Heart left ventricle (tissue), 13 donors: Measurements from ENCODE around the gene GNMT.

ENCODE experiments used
- CTCF ChIP-seq, 12 donors: fragments of 200-600 bp; sonication (generic) in 4 of 12; IDR thresholded peaks; one replicate each; pipeline versions ENCODE4 v1.5.0 to v1.8.0; 2018 to 2022; ENCODE audit warnings: antibody characterized with exemption in 12 of 12, mild to moderate bottlenecking in 5 of 12
- POLR2A ChIP-seq, 2 donors: fragments of 450-650 bp; IDR thresholded peaks; one replicate each; pipeline ENCODE4 v1.6.1; 2017; ENCODE audit warnings: antibody characterized with exemption in 2 of 2, mild to moderate bottlenecking in 2 of 2, moderate library complexity in 2 of 2
- donor health status: ischemic (EF 13 %, LVEDD 7.1; RV severe dilation, severe dysfunction).
- donor health status: DM: no; HTN: yes; CAD: no.
- donor health status: DM: no; HTN: no; CAD: no.
- donor health status: ischemic (EF 25% LVEDD 6.9; RV normal size, moderate dysfunction).
- donor health status: ischemic (EF 25% LVEDD 5.7; RV mildly dilated, moderate dysfunction).
- donor health status: ischemic (EF 35%, LVEDD 5.7; RV mildly dilated, moderate dysfunction).
- donor health status: nonischemic (EF 11% LVEDD 7.7; RV severe dilation, severe dysfunction).
- donor health status: DM: yes; HTN: yes; CAD: no.
- donor health status: PGD.
- donor health status: ischemic (EF 29% LVEDD 5.4; RV normal size, mild dysfunction).
- donor health status: nonischemic (EF 23%, LVEDD 6.1; RV moderate dilation, normal function).

- no peak for TF ChIP-seq CTCF (IDR thresholded peaks at IDR 0.05)
- no peak for TF ChIP-seq POLR2A (IDR thresholded peaks at IDR 0.05)
Measured at GRCh38 chr6:42970871-42971612, 10.5 kb downstream of the GNMT start.
